HG03196 (cell line): ENCODE measurements around the gene CMTM7.
A peak's percentile ranks its signal among the peaks of the same experiment; 100 is the strongest.

Experiments used
- ATAC-seq: cut with Tn5 transposase; IDR thresholded peaks from one replicate; pipeline ENCODE4 v1.9.1; 2021; ENCODE audit not compliant: unreplicated experiment

The CMTM7 gene

GRCh38 chr3:32413845-32414521 is 22.3 kb downstream of the CMTM7 start:
- no peak for ATAC-seq

GRCh38 chr3:32414522-32415202 is 23.0 kb downstream of the CMTM7 start:
- ATAC-seq = peak; percentile 77

- no peak for ATAC-seq
Observed at GRCh38 chr3:32419742-32420125, 28.1 kb downstream of the CMTM7 start.

GRCh38 chr3:32420126-32421038 is 28.7 kb downstream of the CMTM7 start:
- ATAC-seq = peak; percentile 86

- no peak for ATAC-seq
Observed at GRCh38 chr3:32421185-32421584, 29.5 kb downstream of the CMTM7 start.

GRCh38 chr3:32421991-32422859 is 30.6 kb downstream of the CMTM7 start:
- ATAC-seq = no peak

DNA sequence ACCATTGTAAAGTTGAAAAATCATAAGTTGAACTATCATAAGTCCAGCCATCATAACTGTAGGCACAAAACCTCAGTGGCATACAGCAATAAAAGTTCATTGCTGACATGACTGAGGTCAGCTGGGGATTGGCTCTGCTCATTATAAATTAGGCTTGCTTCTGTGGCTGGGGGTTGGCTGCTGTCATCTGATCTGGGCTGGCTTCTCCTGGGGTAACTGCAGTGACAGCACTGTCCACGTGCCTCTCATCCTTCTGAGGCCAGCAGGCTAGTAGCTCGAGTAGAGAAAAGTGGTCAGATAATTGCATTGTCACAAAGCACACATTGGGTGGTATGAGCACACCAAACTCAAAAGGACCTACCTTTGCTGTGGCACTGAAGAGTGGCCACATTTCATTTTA is 31.3 kb downstream of the CMTM7 start:
- ATAC-seq = no peak

DNA sequence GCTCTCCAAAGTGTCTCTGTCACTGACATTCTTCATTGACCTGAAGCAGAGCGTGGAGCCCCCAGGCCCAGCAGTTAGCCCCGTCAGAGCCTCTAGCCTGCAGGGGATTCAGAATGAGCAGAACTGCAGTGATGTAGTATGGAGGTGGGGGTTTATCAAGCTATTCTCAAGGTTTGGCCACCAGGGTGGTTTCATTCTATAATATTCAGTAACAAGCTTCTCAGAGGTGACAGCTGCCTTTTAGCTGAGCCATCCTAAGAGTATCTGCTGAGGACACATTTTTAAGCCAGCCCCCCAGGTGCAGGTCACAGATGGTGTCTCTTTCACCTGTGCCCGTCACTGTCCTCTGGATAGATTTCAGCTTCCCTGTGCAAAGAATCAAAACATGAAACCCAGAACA is 31.9 kb downstream of the CMTM7 start:
- no peak for ATAC-seq

DNA sequence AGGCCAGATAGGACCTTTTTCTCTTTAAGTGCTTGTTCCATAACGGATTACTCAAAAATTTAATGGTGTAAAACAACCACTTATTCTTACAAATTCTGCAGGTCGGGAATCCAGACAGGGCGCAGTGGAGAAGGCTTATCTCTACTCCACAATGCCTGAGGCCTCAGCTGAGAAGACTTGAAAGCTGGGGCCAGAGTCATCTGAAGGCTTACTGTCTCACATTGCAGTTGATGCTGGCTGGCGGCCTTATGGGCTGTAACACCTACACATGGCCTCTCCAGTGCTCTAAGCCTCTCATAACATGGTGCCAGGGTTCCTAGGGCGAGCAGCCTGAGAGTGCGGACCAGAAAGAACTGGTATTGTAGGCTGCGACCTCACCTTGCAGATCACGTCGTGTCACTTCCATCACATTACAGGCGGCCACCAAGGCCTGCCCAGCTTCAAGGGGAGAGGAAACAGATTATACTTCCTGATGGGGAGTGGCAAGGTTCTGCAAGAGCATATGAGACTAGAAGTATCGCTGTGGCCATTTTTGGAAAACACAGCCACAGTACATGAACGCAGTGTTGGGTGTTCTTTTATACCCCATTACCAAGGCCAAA is 32.4 kb downstream of the CMTM7 start:
- ATAC-seq = no peak

DNA sequence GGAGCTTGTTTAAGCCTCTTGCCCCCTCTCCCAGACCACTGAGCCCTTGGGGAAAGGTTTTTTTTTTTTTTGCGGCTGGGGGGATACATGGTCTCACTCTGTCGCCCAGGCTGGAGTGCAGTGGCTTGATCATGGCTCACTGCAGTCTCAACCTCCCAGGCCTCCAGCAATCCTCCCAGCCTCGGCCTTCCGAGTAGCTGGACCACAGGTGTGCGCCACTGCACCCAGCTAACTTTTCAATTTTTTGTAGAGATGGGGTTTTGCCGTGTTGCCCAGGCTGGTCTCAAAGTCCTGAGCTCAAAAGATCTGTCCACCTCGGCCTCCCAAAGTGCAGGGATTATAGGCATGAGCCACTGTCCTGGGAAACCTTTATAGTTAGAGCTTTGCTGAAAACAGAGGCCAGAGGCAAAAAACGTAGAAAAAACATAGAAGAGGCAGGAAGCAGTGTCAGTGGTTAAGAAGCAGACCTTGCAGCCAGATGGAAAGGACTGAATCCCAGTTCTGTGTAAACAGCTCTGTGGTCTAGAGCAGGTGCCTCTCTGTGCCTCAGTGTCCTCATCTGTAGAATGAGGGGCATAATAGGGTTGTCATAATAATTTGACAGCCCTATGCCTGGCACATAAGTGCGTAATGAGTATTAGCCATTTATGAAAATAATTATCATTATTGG is 33.1 kb downstream of the CMTM7 start:
- ATAC-seq = no peak

DNA sequence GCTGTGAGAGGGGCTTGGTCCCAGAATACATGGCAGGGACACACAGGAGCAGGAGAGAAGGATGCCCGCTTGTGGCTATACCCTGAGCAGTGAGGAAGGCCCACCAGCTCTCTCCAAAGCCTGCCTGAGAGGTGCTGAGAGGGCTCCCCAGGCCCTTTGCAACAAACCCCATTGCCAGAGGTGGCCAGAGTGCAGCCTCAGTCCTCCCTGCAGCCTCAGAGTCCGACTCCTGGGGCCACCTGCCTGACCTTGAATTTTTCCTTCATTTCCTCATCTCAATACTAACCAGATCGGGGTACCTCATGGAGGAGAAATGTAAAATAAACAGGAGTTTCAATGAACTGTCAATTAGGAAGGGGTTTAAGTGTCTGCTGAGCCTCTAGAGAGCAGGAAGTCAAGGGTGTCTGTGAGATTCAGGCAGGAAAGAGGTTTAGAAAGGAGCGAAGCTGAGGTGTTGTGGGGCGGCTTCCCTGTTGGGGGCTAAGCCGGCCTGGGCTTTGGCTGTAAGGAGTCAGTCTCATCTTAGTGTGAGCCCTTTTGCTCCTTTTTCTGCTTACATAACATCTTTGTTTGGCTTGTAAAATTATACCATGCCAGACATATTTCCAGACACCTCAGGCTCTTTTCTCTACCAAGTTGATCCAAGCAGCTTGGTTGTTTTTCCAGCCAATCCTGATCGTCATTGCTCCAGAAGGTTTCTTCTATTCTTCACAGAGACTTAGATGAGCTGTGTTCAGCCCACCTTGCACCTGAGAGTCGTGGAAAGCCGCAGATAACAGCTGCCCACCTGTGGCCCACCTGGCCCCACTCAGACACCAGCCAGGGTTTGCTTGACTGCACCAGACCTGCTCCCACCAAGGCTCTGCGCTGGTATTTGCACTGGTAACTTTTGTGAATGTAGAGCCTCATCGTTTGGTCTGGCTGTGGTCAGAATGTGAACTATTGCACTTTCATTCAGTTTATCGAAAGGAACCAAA is 36.7 kb downstream of the CMTM7 start:
- peak; percentile 60 for ATAC-seq

GRCh38 chr3:32430900-32431299 is 39.2 kb downstream of the CMTM7 start:
- ATAC-seq = no peak

GRCh38 chr3:32431481-32431880 is 39.8 kb downstream of the CMTM7 start:
- no peak for ATAC-seq

GRCh38 chr3:32432045-32432710 is 40.5 kb downstream of the CMTM7 start:
- no peak for ATAC-seq

DNA sequence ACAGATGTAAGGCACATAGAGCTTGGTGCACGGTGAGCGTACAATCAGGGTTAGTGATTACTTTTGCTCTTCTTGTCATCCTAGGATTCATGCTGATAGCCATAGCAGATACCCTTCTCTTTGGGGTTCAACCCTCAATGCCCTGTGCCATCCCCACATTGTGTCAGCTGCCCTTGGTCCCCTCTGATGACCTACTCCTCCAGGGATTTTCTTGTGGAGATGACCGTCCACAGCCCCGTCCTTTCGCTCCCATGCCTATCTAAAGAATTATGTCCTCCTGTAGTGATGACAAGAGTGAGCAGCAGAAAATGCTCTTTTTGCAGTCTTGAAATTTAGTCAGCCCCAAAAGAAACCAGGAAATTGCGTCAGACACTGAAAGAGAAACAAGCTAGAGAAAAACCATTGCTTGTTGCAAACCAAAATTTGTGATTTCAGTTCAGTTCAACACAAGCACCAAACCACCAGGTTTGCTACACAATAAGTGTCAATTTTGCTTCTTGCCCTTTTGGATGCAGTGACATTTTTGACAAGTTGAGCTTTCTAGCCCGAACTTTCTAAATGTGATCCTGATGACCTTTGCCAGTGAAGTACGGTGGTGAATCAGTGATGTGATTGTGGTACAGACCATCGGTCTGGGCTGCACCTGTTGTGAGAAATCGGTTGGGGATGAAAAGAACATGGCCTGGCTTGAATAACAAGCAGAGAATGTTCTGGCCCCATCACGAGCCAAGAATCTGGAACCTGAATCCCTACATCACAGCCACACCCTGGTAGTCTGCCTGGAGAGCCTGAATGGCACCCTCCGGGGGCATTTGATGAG is 41.3 kb downstream of the CMTM7 start:
- peak; percentile 37 for ATAC-seq

GRCh38 chr3:32434206-32434605 is 42.6 kb downstream of the CMTM7 start:
- ATAC-seq = no peak
